GM19025 (cell line): ENCODE measurements around the gene AP3S2.
"Not testable (repeated sequence)": the region's sequence is repeated elsewhere in the genome, so short reads cannot be mapped to it uniquely, and the experiment has no call there.

Experiments used
- ATAC-seq: cut with Tn5 transposase; IDR thresholded peaks from one replicate; pipeline ENCODE4 v1.9.1; 2021; ENCODE audit warnings: mild to moderate bottlenecking, low read depth, moderate library complexity; ENCODE audit not compliant: unreplicated experiment

The AP3S2 gene

DNA sequence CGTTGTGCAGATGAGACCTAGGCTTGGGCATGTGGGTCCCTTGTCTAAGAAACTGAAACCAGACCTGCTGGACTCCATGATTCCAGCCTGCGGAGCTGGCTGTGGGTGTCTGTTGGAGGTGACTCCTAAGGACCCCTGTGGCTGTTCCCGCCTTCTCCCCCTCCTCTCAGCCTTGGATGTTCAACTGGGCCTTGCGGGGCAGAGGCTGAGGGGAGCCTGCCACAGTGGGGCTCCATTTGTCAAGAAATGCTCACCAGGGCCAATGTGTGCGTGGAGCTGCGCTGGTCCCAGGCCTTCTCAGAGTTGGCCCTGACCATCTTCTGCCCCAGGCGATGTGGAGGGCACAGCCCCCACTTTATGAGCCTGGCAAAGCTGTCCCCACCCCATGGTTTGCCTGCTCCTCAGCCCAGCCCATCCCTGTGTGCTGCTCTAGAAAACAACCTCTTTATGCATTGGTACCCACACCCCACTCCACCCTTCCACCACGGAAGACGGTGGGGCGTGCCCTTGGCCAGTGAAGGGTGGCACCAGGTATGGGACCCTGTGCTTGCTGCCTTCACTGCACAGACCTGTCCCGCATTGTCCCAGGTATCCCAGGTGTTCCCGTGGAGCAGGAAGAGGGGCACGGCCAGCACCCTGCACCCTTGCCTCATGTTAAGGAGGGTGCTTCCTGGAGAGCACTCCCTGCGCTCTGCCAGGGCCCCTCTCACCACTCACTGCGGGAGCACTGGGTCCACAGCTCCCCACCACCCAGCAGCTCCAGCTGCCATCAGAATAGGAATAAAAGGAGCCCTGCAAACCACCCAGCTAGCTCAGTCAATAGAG is 109.7 kb downstream of the AP3S2 start:
- no peak for ATAC-seq

GRCh38 chr15:89783111-89783860 is 110.5 kb downstream of the AP3S2 start:
- ATAC-seq, result no peak

- not testable (repeated sequence) for ATAC-seq
Observed at GRCh38 chr15:89782619-89782950, 111.2 kb downstream of the AP3S2 start.

GRCh38 chr15:89781891-89782618 is 111.7 kb downstream of the AP3S2 start:
- ATAC-seq, result no peak

DNA sequence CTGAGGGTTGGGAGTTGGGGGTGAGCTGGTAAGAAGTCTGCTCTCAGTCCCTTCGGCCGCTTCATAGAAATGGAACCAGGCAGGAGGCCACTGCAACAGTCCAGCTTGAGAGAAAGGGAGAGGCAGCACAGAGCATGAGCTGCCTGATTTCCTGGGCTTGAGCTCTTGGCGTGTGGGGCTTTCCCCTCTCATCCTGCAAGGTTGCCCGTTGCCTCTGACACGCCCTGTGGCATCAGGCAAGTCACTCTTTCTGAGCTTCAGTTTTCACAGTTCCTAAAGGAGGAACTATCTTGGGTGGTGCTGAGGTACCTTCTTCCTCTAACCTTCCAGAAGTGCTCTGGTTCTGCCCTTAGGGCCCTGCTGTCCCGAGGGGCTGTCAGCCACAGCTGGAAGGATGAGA is 112.7 kb downstream of the AP3S2 start:
- ATAC-seq, result peak; percentile 47

DNA sequence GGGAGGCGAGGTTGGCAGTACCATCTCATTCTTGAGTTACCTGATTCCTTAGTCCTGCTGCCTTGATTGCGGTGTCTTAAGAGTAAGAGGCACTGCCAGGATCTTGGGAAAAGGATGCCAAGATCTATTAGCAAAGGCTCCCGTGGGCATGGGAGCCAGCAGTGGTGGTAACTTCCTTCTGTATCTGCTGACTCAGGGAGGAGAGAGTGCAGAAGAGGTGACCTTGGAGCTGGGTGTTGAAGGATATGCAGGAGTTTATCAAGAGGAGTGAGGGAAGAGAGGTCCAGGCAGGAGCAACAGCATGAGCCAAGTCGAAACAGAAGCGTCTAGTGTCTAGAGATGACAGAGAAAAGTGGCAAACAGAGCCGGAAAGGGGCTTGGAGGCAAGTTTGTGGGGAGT is 113.2 kb downstream of the AP3S2 start:
- ATAC-seq, result no peak
